Peyer's patch (tissue), 4 donors: ENCODE results near the gene SLC39A11.

Experiments
- POLR2A ChIP-seq, 2 donors: fragments of 450-650 bp; IDR thresholded peaks; one replicate each; pipeline ENCODE4 v1.5.1; 2017; ENCODE audit warnings: antibody characterized with exemption in 2 of 2, mild to moderate bottlenecking in 2 of 2, moderate library complexity in 2 of 2
- TF ChIP-seq, protein P1 (sequence below), 6 experiments: fragments of 450-650 bp in 4 of 6; fragments of 200-600 bp in 2 of 6; sonication (generic) in 1 of 6; IDR thresholded peaks; one replicate each; pipeline ENCODE4 v1.5.1; 2017 to 2019; ENCODE audit warnings: antibody characterized with exemption in 6 of 6, mild to moderate bottlenecking in 3 of 6, moderate library complexity in 1 of 6

- TF ChIP-seq, protein P1, sequence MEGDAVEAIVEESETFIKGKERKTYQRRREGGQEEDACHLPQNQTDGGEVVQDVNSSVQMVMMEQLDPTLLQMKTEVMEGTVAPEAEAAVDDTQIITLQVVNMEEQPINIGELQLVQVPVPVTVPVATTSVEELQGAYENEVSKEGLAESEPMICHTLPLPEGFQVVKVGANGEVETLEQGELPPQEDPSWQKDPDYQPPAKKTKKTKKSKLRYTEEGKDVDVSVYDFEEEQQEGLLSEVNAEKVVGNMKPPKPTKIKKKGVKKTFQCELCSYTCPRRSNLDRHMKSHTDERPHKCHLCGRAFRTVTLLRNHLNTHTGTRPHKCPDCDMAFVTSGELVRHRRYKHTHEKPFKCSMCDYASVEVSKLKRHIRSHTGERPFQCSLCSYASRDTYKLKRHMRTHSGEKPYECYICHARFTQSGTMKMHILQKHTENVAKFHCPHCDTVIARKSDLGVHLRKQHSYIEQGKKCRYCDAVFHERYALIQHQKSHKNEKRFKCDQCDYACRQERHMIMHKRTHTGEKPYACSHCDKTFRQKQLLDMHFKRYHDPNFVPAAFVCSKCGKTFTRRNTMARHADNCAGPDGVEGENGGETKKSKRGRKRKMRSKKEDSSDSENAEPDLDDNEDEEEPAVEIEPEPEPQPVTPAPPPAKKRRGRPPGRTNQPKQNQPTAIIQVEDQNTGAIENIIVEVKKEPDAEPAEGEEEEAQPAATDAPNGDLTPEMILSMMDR (IDR thresholded peaks at IDR 0.05) = no peak
- no peak for TF ChIP-seq POLR2A (IDR thresholded peaks at IDR 0.05)
Observed at GRCh38 chr17:72833128-72833765, 259.2 kb downstream of the SLC39A11 start.
